GM18867 (cell line): ENCODE results near the gene ANP32E.

Experiments used
- ATAC-seq: cut with Tn5 transposase; IDR thresholded peaks from one replicate; pipeline ENCODE4 v1.9.1; 2021; ENCODE audit warnings: mild to moderate bottlenecking, moderate library complexity; ENCODE audit not compliant: unreplicated experiment

ANP32E gene

DNA sequence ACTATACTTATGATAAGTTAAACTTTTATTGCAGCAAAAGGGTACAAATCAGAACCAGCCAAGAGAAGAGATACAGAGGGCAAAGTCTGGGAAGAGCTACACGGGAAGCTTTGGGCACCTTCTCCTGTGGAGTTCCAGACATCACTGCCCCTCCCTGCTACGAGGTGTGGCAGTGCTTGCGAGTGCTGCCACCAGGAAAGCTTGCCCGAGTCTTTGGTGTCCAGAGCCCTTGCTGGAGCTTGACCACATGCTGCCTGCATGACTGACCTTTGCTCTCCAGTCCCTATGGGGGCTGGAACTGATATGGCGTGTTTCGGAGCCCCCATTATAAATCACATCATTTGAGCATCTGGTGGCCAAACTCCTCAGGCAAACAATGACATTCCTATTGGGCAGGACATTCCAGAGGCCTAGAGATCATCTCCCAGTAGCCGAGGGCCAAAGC is 62.7 kb downstream of the ANP32E start:
- ATAC-seq = no peak

DNA sequence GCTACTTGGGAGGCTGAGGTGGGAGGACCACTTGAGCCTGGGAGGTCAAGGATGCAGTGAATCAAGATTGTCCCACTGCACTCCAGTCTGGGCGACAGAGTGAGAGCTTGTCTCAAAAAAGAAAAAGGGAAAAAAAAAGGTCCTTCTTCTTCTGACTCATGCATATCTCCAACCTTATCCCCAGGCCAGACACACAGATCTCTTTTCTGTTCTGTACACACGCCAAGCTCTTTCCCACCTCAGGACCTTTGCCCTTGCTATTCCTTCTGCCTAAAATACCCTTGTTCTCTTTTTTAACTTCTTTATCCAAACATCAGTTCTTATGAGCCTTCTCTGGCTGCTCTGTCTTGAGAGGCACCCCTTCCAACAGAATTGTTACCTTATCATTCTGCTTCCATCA is 64.1 kb downstream of the ANP32E start:
- no peak for ATAC-seq

DNA sequence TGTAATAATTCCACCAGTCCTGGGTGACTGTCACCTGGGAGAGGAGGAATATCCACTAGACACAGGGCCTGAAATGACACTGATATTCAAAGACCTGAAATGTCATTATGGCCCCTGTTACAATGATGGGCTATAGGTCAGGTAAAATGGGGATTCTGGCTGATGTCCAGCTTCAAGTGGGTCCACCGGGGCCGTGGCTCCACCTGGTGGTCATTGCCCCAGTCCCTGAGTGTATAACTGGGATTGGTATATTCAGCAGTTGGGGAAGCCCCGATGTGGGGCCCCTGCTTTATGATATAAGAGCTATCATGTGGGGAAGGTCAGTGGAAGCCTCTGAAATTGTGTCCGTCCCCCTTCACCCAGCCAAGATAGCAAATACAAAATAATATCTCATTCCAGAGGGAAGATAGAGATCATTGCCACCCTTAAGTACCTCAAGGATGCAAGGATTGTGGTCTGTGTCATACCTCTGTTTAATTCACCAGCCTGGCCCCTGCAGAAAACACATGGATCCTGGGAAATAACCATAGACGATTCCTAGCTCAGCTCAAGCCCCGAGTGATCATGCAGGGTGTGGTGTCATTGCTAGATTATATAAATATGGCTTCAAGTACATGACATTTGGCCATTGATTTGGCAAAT is 66.8 kb downstream of the ANP32E start:
- no peak for ATAC-seq
